OCI-LY3 (cell line): ENCODE measurements around the gene CCDC136.

Experiments
- H2AFZ ChIP-seq: fragments of 200-600, 300-600 bp; shearing (Covaris generic); 2 replicates; pipeline ENCODE4 v1.6.0; 2014; ENCODE audit warnings: antibody characterized with exemption, low read depth, low read length
- H3K27ac ChIP-seq: fragments of 200-600, 300-600 bp; sonication (generic); 2 replicates; pipeline ENCODE4 v1.5.1; 2014; ENCODE audit warnings: mild to moderate bottlenecking, low read length, moderate library complexity, mixed read lengths
- H3K27me3 ChIP-seq: fragments of 200-600, 300-600 bp; sonication (generic); 2 replicates; pipeline ENCODE4 v1.6.1; 2014; ENCODE audit warnings: low read depth, low read length, mixed read lengths
- H3K36me3 ChIP-seq: fragments of 200-600, 300-600 bp; sonication (generic); replicated peaks from 2 replicates; pipeline ENCODE3; 2014; ENCODE audit warnings: low read depth, low read length, mixed read lengths
- H3K4me1 ChIP-seq: fragments of 300-600, 200-600 bp; sonication (generic); 2 replicates; pipeline ENCODE4 v1.6.1; 2014; ENCODE audit warnings: low read length, mixed read lengths
- H3K4me2 ChIP-seq: fragments of 200-600, 300-600 bp; sonication (generic); 2 replicates; pipeline ENCODE4 v1.6.1; 2014; ENCODE audit warnings: low read length, mixed read lengths
- H3K4me3 ChIP-seq: fragments of 300-600, 200-600 bp; sonication (generic); 2 replicates; pipeline ENCODE4 v1.5.1; 2014; ENCODE audit warnings: antibody characterized with exemption, mild to moderate bottlenecking, low read length, moderate library complexity
- H3K79me2 ChIP-seq: fragments of 300-600, 200-600 bp; shearing (Covaris generic); 2 replicates; pipeline ENCODE4 v1.6.1; 2014; ENCODE audit warnings: mild to moderate bottlenecking, low read length, mixed read lengths
- H3K9ac ChIP-seq: fragments of 300-600, 200-600 bp; shearing (Covaris generic); 2 replicates; pipeline ENCODE4 v1.6.0; 2014; ENCODE audit warnings: mild to moderate bottlenecking, low read length, moderate library complexity
- H3K9me3 ChIP-seq: fragments of 200-600, 300-600 bp; shearing (Covaris generic); 2 replicates; pipeline ENCODE4 v1.6.1; 2014; ENCODE audit warnings: low read length, mixed read lengths; ENCODE audit not compliant: insufficient read depth
- H4K20me1 ChIP-seq: fragments of 200-600, 300-600 bp; sonication (generic); 2 replicates; pipeline ENCODE4 v1.6.1; 2016; ENCODE audit warnings: low read length, mixed read lengths; ENCODE audit not compliant: insufficient read depth
- CTCF ChIP-seq: fragments of 200-600, 300-600 bp; sonication (generic); IDR thresholded peaks from 2 replicates; pipeline ENCODE4 v1.5.1; 2014; ENCODE audit warnings: antibody characterized with exemption, low read length, low read depth
- EZH2phosphoT487 ChIP-seq: fragments of 200-600 bp; shearing (Covaris generic); IDR thresholded peaks from 2 replicates; pipeline ENCODE4 v1.6.1; 2018; ENCODE audit warnings: antibody characterized with exemption, mixed run types, low read depth

The CCDC136 gene

GRCh38 chr7:128774029-128774689 is 17.6 kb upstream of the CCDC136 start:
- TF ChIP-seq CTCF, result no peak
- TF ChIP-seq EZH2phosphoT487, result no peak
- no peaks in the 10 kb centered on the region for H3K27me3 ChIP-seq
- H3K4me3 ChIP-seq, result no peak overlapping the region
- no peaks in the 10 kb centered on the region for H4K20me1 ChIP-seq
- H3K9me3 ChIP-seq, result no peaks in the 10 kb centered on the region
- no peak overlapping the region for H3K4me2 ChIP-seq
- no peak overlapping the region for H3K9ac ChIP-seq
- no peak overlapping the region for H3K27ac ChIP-seq
- no peaks in the 10 kb centered on the region for H3K4me1 ChIP-seq
- H3K79me2 ChIP-seq, result no peaks in the 10 kb centered on the region
- peaks cover 50% of the 10 kb centered on the region for H3K36me3 ChIP-seq
- H2AFZ ChIP-seq, result no peak overlapping the region

DNA sequence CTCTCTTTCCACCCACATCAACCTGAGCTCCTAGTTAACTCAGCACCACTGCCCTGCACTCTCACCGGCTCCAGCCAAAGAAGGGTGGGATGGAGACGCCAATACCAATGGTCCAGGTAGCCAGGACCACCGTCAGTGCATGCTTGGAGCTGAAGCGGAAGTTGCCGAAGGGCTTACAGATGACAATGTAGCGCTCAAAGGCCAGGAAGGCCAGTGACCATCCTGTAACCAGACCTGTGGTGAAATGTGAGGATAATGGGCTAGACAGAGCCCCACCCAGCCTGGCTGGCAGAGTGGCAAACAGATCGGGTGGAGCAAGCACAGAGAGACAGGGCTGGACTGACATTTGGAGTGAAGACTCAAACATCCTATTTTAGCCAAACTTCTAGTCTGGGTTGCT is 16.8 kb upstream of the CCDC136 start:
- Histone ChIP-seq H3K9ac (no peak overlapping the region), H3K36me3 (peaks cover 42% of the 10 kb centered on the region), H3K79me2 (no peaks in the 10 kb centered on the region)

GRCh38 chr7:128775744-128776474 is 15.9 kb upstream of the CCDC136 start, which contains the start of gene OPN1SW:
OPN1SW (minus strand) TSS chr7:128775794; CDS start chr7:128775781, 13 bp downstream.
- Histone ChIP-seq H3K4me3 (no peak within 1 kb of the TSS), H3K27ac (no peak within 1 kb of the TSS), H3K36me3 (peaks cover 34% of the 10 kb centered on the region), H3K79me2 (no peaks in the 10 kb centered on the region), H3K9ac (no peak within 1 kb of the TSS), H2AFZ (no peak within 1 kb of the TSS), H3K9me3 (no peaks in the 10 kb centered on the region), H3K4me2 (no peak within 1 kb of the TSS), H3K27me3 (no peaks in the 10 kb centered on the region), H4K20me1 (no peaks in the 10 kb centered on the region), H3K4me1 (no peaks in the 10 kb centered on the region)
- TF ChIP-seq EZH2phosphoT487 (no peak), CTCF (no peak)

More for the DNA sequence above, 16.8 kb upstream of the CCDC136 start:
- H3K4me3 ChIP-seq, result no peak overlapping the region
- no peaks in the 10 kb centered on the region for H3K9me3 ChIP-seq
- H4K20me1 ChIP-seq, result no peaks in the 10 kb centered on the region
- H3K27me3 ChIP-seq, result no peaks in the 10 kb centered on the region
- H3K4me1 ChIP-seq, result no peaks in the 10 kb centered on the region
- H3K4me2 ChIP-seq, result no peak overlapping the region
- H2AFZ ChIP-seq, result no peak overlapping the region
- no peak for TF ChIP-seq EZH2phosphoT487
- no peak for TF ChIP-seq CTCF
- H3K27ac ChIP-seq, result no peak overlapping the region

- H3K9me3 ChIP-seq, result no peaks in the 10 kb centered on the region
- H2AFZ ChIP-seq, result no peak overlapping the region
- H3K4me1 ChIP-seq, result no peaks in the 10 kb centered on the region
- no peaks in the 10 kb centered on the region for H3K27me3 ChIP-seq
- no peak overlapping the region for H3K9ac ChIP-seq
- no peaks in the 10 kb centered on the region for H4K20me1 ChIP-seq
- TF ChIP-seq CTCF, result no peak
- TF ChIP-seq EZH2phosphoT487, result no peak
- no peak overlapping the region for H3K4me3 ChIP-seq
- no peak overlapping the region for H3K27ac ChIP-seq
- no peaks in the 10 kb centered on the region for H3K79me2 ChIP-seq
- no peak overlapping the region for H3K4me2 ChIP-seq
- H3K36me3 ChIP-seq, result peaks cover 21% of the 10 kb centered on the region
Observed at GRCh38 chr7:128777156-128778123, 14.3 kb upstream of the CCDC136 start.
